HUES48 (cell line): ENCODE results near the gene PRKCH.

Experiments used
- H3K27ac ChIP-seq: one replicate; pipeline ENCODE4 v1.7.0; 2013; ENCODE audit warnings: low read depth, low read length, inconsistent platforms
- H3K27me3 ChIP-seq: 2 replicates; pipeline ENCODE4 v1.6.1; 2013; ENCODE audit warnings: mild to moderate bottlenecking, low read length; ENCODE audit not compliant: control insufficient read depth, insufficient read depth
- H3K36me3 ChIP-seq: 2 replicates; pipeline ENCODE4 v1.6.1; 2013; ENCODE audit warnings: low read length; ENCODE audit not compliant: control insufficient read depth, insufficient read depth
- H3K4me1 ChIP-seq: 2 replicates; pipeline ENCODE4 v1.6.1; 2013; ENCODE audit warnings: mild to moderate bottlenecking, low read length; ENCODE audit not compliant: control insufficient read depth, insufficient read depth
- H3K4me3 ChIP-seq: 2 replicates; pipeline ENCODE4 v1.5.1; 2013; ENCODE audit warnings: mild to moderate bottlenecking, low read depth, low read length
- H3K9ac ChIP-seq: 2 replicates; pipeline ENCODE4 v1.6.1; 2013; ENCODE audit warnings: mild to moderate bottlenecking, low read depth, low read length, moderate library complexity
- H3K9me3 ChIP-seq: 2 replicates; pipeline ENCODE4 v1.6.1; 2013; ENCODE audit warnings: low read length; ENCODE audit not compliant: control insufficient read depth, insufficient read depth

Gene PRKCH

GRCh38 chr14:61287196-61287595 is 34.2 kb upstream of the PRKCH start:
- no peaks in the 10 kb centered on the region for H3K4me1 ChIP-seq

GRCh38 chr14:61288228-61288627 is 33.2 kb upstream of the PRKCH start:
- no peaks in the 10 kb centered on the region for H3K4me1 ChIP-seq
- no peaks in the 10 kb centered on the region for H3K9me3 ChIP-seq
- no peaks in the 10 kb centered on the region for H3K36me3 ChIP-seq
- no peaks in the 10 kb centered on the region for H3K27me3 ChIP-seq
- no peak overlapping the region for H3K4me3 ChIP-seq
- H3K27ac ChIP-seq, result no peak overlapping the region
- no peak overlapping the region for H3K9ac ChIP-seq

More at GRCh38 chr14:61287196-61287595, 34.2 kb upstream of the PRKCH start:
- Histone ChIP-seq H3K9ac (no peak overlapping the region), H3K27ac (no peak overlapping the region), H3K4me3 (no peak overlapping the region), H3K9me3 (no peaks in the 10 kb centered on the region), H3K27me3 (no peaks in the 10 kb centered on the region), H3K36me3 (no peaks in the 10 kb centered on the region)

DNA sequence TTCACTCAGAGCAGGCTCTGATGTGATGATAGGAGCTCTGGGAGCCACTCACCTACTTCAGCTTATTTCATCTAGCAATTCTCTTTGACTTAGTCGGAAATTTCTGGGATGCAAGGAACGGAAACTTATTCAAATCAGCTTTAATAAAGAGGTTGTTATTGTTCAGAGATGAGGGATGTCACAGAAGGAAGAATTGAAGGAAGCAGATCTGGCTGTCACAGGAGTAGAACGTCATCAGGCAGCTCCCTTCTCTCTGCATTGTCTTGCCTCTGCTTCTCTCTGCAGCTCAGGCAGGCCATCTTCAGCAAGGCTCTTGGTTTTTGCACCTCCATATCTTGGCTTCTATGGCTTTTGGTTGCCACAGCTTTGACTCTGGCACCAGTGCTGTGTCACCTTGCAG is 32.7 kb upstream of the PRKCH start:
- no peaks in the 10 kb centered on the region for H3K4me1 ChIP-seq
- H3K36me3 ChIP-seq, result no peaks in the 10 kb centered on the region
- H3K27ac ChIP-seq, result no peak overlapping the region
- H3K9ac ChIP-seq, result no peak overlapping the region
- no peak overlapping the region for H3K4me3 ChIP-seq
- H3K9me3 ChIP-seq, result no peaks in the 10 kb centered on the region
- no peaks in the 10 kb centered on the region for H3K27me3 ChIP-seq

- H3K9me3 ChIP-seq, result no peaks in the 10 kb centered on the region
- H3K4me1 ChIP-seq, result no peaks in the 10 kb centered on the region
- H3K36me3 ChIP-seq, result no peaks in the 10 kb centered on the region
- no peak overlapping the region for H3K9ac ChIP-seq
- no peak overlapping the region for H3K27ac ChIP-seq
- no peak overlapping the region for H3K4me3 ChIP-seq
- H3K27me3 ChIP-seq, result no peaks in the 10 kb centered on the region
Observed at GRCh38 chr14:61290701-61291100, 30.7 kb upstream of the PRKCH start.

DNA sequence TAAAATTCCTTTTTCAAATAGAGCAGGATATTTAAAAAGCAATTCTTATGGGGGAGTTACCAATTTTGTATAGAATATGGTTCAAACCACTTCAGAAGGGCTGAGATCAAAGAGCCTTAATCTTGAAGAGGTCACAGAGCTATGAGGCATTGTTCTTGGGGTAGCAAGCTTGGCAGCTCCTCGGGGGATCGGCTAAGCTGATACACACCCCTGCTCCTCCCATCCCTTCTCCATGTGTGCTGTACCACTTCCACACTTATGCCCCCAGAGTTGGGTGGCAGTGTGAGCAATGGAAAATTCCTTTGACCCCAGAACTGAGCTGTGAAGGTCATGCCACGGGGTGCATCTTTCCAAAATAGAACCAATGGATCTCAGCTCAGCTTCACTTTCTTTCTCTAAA is 25.2 kb upstream of the PRKCH start:
- Histone ChIP-seq H3K27me3 (no peaks in the 10 kb centered on the region), H3K36me3 (no peaks in the 10 kb centered on the region), H3K27ac (no peak overlapping the region), H3K4me1 (peaks cover 23% of the 10 kb centered on the region), H3K9me3 (no peaks in the 10 kb centered on the region), H3K9ac (no peak overlapping the region), H3K4me3 (no peak overlapping the region)

DNA sequence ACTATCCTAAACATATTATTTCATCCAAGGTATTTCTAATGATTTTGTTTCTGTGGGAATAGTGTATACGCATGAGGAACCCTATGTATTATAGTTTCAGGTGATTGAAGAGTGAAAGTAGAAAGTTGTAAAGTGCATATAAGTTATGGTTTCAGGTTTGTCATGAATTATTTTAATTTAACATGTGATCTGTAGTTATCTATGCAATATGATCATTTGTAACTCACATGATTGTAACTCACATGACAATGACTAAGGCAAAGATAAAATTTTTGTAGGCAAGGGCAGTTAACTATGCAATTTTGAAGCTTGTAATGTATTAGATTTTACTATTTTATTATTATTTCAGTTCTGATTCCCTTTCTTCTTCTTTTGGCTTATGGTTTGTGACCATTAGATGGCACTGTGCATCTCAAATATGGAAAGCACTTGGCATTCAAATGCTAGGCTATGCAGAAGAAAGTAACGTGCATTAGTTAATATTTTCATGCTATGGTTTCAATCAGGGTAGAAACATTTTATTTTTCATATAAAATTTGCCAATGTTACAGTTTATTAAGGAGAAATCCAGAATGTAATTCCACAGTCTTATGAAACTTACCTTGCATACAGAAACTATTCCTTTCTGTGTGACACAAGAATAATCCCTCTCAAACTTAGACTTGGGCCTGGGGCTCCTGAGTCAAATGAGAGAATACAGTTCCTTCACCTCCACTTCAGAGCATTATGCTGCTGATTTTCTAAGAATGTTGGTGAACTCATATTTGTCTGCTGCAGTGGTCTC is 24.5 kb upstream of the PRKCH start:
- H3K9ac ChIP-seq, result no peak overlapping the region
- H3K4me3 ChIP-seq, result no peak overlapping the region
- peaks cover 24% of the 10 kb centered on the region for H3K4me1 ChIP-seq
- H3K36me3 ChIP-seq, result no peaks in the 10 kb centered on the region
- no peaks in the 10 kb centered on the region for H3K27me3 ChIP-seq
- no peak overlapping the region for H3K27ac ChIP-seq
- H3K9me3 ChIP-seq, result no peaks in the 10 kb centered on the region

- H3K27ac ChIP-seq, result no peak overlapping the region
- no peaks in the 10 kb centered on the region for H3K27me3 ChIP-seq
- H3K4me3 ChIP-seq, result no peak overlapping the region
- no peaks in the 10 kb centered on the region for H3K9me3 ChIP-seq
- H3K9ac ChIP-seq, result no peak overlapping the region
- H3K36me3 ChIP-seq, result no peaks in the 10 kb centered on the region
- peaks cover 24% of the 10 kb centered on the region for H3K4me1 ChIP-seq
Observed at GRCh38 chr14:61297581-61297980, 23.8 kb upstream of the PRKCH start.

- Histone ChIP-seq H3K4me1 (peaks cover 24% of the 10 kb centered on the region), H3K27ac (no peak overlapping the region), H3K9me3 (no peaks in the 10 kb centered on the region), H3K4me3 (no peak overlapping the region), H3K9ac (no peak overlapping the region), H3K36me3 (no peaks in the 10 kb centered on the region), H3K27me3 (no peaks in the 10 kb centered on the region)
Observed at GRCh38 chr14:61298824-61299223, 22.6 kb upstream of the PRKCH start.

- Histone ChIP-seq H3K36me3 (no peaks in the 10 kb centered on the region), H3K27ac (no peak overlapping the region), H3K4me1 (peaks cover 24% of the 10 kb centered on the region), H3K27me3 (no peaks in the 10 kb centered on the region), H3K9me3 (no peaks in the 10 kb centered on the region), H3K4me3 (no peak overlapping the region), H3K9ac (no peak overlapping the region)
Observed at GRCh38 chr14:61300209-61300608, 21.2 kb upstream of the PRKCH start.

GRCh38 chr14:61300754-61301153 is 20.6 kb upstream of the PRKCH start:
- Histone ChIP-seq H3K27me3 (no peaks in the 10 kb centered on the region), H3K36me3 (no peaks in the 10 kb centered on the region), H3K9ac (no peak overlapping the region), H3K9me3 (no peaks in the 10 kb centered on the region), H3K4me1 (peaks cover 24% of the 10 kb centered on the region), H3K27ac (no peak overlapping the region), H3K4me3 (no peak overlapping the region)

- Histone ChIP-seq H3K4me3 (no peak overlapping the region), H3K9me3 (no peaks in the 10 kb centered on the region), H3K27ac (no peak overlapping the region), H3K36me3 (no peaks in the 10 kb centered on the region), H3K4me1 (peaks cover 14% of the 10 kb centered on the region; the same call in 1 of the 2 replicates), H3K9ac (no peak overlapping the region), H3K27me3 (no peaks in the 10 kb centered on the region)
Observed at GRCh38 chr14:61304688-61305087, 16.7 kb upstream of the PRKCH start.
